Activated CD8-positive, alpha-beta memory T cell treated with anti-CD3 and anti-CD28 coated beads for 1 hour (primary cell): ENCODE results near the gene OCEL1.
"Not testable (repeated sequence)": the region's sequence is repeated elsewhere in the genome, so short reads cannot be mapped to it uniquely, and the experiment has no call there.

Source experiments
- DNase-seq, 2 donors: peaks; one replicate each; pipeline ENCODE4 v3.0.0-alpha.2; 2020; ENCODE audit warnings: low read depth in 1 of 2; ENCODE audit errors: extremely low read depth in 1 of 2

The OCEL1 gene

DNA sequence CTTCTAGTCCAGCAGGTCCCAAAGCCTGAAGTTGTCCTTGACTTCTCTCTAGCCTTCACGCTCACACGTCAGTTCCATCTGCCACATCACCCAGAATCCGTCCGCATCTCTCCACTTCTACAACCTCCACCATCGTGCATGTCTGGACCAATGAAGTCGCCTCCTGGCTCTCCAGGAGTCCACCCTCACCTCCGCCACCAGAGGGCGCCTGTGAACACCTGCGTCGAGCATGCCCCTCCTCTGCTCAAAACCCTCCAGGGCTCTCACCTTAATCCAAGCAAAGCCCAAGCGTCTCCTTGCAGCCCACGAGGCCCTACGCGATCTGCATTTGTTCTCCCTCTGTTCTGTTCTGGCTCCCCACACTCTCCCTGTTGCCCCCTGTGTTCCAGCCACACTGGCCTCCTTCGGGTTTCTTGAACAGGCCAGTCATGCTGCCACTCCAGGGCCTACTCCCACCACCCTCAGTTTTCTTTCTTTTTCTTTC lies 34.9 kb downstream of the OCEL1 start:
- peak; percentile 73 to 82 for DNase-seq

DNA sequence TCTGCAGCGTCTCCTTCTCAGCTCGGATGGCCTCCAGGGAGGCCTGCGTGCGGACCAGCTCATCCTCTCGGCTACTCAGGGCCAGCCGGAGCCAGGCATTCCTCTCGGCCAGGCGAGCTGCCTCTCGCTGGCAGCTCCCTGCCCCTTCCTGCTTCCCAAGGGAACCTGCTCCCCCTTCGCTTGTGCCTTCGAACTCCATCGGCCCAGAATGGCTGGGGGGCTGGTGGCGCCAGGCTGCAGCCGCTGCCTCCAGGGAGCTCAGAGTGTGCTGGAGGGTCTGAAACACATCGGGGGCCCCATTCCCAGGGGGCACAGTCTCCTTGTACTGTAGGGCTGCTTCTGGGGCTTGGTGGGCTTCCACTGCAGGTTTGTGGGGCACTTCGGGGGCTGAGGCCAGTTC lies 36.5 kb downstream of the OCEL1 start:
- DNase-seq, result no peak

DNA sequence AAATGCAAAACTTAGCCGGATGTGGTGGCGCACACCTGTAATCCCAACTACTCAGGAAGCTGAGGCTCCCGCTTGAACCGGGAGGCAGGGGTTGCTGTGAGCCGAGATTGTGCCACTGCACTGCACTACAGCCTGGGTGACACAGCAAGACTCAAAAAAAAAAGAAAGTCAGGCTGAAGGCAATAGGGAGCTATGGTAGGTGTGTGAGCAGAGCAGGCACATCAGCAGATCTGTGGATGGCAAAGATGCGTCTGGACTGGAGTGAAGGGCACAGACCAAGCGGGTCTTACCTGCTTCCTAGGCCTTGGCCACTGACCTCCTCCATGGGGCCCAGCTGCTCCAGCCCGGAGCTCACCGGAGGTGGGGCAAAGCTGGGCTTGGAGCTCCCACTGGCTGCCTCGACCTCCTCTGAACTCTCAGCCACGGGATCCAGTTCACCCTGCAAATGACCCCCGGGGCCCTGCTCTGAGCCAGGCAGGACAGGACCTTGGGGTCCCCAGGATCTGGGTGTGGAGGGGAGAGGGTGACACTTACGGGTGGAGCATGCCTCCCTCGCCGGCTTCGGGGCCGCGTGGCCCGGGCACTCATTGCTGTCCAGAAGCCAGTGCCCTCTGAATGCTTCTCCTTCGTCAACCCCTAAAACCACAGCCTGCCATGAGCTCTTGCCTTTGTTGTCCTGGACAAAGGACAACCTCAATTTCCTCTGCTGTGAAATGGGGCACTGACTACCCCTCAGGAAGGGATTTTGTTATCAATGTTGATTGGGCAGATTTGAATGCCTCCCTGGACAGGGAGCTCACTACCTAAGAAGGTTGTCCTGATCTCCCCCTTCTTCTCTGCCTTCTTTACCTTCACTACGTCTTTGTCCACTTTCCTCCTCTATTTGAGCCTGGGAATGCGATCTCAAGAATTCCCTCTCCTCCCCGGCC lies 38.0 kb downstream of the OCEL1 start:
- DNase-seq, result no peak

DNA sequence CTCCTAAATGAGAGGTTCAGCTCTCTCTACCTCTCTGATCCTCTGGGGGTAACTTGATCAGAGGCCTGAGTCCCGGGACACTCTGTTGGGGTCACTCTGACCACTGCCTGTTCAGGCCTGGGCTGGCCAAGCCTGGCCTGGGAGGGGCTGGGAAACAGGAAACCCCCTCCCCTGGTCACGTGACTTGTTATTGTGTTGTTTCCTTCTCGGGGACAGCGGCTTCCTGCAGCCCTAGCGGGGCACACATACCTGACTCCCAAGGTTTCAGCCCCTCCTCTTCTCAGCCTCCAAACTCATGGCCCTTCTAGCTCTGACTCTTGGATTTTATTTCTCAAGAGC lies 38.6 kb downstream of the OCEL1 start, which contains the start of gene USHBP1:
TSS of gene USHBP1 (minus strand) at position 105 of the 339 bp plus-strand sequence. CDS start 446 bp downstream, outside the sequence.
- DNase-seq, result no peak

DNA sequence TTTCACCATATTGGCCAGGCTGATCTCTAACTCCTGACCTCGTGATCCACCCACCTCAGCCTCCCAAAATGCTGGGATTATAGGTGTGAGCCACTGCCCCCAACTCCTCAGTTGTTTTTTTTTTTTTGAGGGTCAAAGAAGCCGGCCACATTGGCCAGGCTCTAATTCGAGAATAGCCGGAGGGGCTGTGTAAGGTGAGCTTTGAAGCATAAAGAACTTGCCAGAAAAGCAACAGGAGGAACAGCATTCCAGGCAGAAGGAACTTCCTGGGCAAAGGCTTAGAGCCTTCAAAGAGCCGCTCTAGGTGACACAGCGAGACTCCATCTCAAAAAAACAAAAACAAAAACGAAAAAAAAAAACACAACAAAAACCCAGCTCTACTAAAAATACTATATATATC lies 40.0 kb downstream of the OCEL1 start:
- no peak for DNase-seq

DNA sequence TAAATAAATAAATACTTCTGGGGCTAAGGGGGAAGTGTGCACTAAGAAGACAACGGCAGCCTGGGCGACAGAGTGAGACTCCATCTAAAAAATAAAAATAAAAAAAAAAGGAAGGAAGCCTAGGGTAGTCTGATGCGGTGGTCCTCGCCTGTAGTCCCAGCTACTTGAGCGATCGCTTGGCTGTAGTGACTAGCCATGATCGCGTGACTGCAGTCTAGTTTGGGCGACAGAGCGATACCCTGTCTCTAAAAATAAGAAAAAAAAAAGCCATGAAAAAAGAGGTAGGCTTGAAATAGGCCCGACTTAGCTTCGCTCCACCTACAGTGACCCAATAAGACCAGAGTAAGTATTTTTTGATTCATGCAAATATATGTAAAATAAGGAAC lies 40.6 kb downstream of the OCEL1 start:
- DNase-seq, result no peak

DNA sequence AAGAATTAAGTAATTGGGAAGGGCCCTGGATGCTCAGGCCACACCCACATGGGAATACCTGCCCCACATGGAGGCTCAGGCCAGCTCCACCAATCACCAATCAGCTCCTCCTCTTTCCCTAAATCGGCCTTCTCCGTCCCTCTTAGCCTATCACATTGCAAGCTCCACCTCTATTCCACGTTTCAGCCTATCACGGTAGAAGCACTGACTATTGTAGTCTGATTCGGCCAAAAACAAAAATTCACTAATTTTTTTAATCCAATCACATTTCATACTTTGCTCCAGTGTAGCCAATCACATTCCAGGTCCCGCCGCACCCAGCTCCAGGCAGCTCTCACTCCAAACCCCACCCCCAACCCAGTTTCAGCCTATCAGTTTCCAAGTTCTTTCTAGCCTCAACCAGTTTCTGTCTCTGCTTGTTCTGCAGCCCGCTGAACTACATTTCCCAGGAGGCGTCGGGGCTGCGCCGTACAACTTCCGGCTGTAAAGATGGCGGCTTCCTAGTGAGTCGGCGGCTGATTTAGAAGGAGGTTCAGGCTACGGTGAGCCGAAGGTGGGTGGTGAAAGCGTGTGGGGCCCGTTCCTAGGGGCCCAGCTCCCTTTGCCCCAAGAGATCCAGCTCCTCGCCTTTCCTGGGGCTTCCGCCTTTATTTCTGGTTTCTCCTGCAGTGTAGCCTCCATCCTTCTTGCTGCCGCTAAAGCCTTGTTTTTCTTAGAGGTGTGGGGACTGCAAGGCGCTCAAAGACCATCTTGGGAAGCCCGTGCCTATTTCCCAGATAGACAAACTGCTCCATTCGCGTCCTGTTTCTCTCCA lies 41.2 kb downstream of the OCEL1 start, which contains the start of gene BABAM1:
TSS of gene BABAM1 (plus strand) at position 469 of the 814 bp plus-strand sequence. CDS start 1,364 bp downstream, outside the sequence.
- peak; percentile 78 to 87 for DNase-seq

DNA sequence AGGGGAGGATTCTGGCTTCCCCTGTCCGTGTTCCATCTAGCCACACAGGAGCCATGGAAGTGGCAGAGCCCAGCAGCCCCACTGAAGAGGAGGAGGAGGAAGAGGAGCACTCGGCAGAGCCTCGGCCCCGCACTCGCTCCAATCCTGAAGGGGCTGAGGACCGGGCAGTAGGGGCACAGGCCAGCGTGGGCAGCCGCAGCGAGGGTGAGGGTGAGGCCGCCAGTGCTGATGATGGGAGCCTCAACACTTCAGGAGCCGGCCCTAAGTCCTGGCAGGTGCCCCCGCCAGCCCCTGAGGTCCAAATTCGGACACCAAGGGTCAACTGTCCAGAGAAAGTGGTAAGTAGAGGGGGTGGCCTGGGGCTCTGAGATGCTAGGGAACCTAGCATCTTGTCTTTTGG lies 42.7 kb downstream of the OCEL1 start:
- no peak for DNase-seq

DNA sequence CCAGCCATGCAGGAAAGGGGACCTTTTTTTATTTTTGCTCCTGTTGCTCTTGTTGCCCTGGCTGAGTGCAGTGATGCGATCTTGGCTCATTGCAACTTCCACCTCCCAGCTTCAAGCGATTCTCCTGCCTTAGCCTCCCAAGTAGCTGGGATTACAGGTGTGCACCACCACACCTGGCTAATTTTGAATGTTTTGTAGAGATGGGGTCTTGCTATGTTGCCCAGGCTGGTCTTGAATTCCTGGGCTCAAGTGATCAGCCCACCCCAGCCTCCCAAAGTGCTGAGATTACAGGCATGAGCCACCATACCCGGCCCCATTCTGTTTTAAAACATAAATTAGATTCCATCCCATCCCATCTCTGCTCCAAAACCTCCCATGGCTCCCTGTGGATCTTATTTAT lies 48.9 kb downstream of the OCEL1 start:
- DNase-seq, result not testable (repeated sequence)

DNA sequence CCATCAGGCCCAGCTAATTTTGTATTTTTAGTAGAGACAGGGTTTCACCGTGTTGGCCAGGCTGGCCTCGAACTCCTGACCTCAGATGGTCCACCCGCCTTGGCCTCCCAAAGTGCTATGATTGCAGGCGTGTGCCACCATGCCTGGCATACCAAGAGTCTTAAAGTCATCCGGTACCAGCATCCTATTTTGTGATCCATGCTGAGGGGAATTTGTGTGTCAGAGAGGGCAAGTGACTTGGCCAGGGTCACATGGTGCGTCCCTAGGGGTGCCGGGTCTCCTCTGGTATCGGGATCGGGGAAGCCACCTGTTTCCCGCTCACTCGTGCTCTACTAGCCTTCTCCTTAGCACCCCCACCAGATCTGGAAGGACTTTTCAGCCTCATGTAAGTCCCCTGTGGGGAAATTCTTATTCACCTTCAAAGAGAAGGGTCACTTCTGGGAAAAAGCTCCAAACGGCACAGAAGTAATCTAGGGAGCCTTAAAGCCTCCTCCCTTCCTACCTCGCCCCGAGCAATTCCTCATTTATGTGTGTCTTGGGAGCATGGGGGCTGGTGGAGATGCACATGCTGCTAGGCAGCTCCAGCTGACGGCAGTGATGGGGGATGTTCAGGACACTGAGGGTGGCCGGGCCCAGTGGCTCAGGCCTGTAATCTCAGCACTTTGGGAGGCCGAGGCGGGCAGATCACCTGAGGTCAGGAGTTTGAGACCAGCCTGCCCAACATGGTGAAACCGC lies 49.6 kb downstream of the OCEL1 start:
- no peak for DNase-seq
